Cerebellar nuclear complex (tissue), 1 donor: ENCODE measurements around the gene TMEM151B.
"Not testable (repeated sequence)": the region's sequence is repeated elsewhere in the genome, so short reads cannot be mapped to it uniquely, and the experiment has no call there.

Experiments
- DNase-seq, 2 experiments: peaks; one replicate each; lab custom pipeline; 2025; lab: John Stamatoyannopoulos, UW

TMEM151B gene

GRCh38 chr6:44304282-44305199, 34.3 kb downstream of the TMEM151B start:
- DNase-seq = no peak

DNA sequence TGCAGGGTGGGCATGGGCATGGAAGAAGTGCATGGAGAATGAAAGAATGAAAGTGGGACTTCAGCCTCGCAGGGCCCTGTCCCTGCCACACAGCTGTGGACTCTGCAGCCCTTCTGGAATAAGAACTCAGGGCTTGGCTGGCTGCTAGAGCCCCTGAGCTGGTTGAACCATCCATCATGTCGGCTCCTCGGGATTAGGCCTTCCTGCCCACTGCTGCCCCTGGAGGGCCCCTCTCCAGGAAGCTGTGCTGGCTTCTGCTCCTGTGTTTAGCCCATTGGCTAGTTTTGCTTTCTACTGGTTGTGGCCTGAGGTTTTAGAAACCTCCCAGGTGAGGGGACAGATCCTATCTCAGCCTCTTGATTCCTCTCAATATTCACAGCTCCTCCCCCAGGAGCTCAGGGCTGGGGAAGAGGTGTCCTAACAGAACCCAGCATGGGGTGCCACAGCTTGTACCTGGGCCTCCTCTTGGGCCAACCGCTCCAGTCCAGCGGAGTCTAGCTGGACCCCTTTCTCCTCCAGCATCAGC, 35.0 kb downstream of the TMEM151B start:
- no peak for DNase-seq

DNA sequence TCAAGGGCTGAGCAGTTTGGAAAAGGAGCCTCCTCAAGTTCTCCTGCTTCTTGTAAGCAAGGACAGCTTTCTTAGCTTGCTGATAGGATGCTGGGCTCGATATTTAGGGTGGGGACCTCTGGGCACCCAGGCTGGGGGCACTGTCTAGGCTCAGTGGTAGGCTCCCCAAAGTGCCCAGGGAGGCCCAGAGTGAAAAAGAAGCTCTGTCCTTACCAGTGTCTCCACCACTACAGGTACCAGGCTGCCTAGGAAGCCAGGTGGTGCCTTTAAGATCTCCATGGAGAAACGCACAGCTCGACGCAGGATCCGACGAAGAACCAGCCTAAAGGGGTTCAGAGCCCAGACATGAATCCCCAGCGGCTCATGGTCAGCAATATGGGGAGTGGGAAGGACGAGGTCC, 36.5 kb downstream of the TMEM151B start:
- DNase-seq = no peak

GRCh38 chr6:44307217-44307616, 37.0 kb downstream of the TMEM151B start:
- DNase-seq = no peak

GRCh38 chr6:44309092-44309491, 38.8 kb downstream of the TMEM151B start:
- DNase-seq = no peak

DNA sequence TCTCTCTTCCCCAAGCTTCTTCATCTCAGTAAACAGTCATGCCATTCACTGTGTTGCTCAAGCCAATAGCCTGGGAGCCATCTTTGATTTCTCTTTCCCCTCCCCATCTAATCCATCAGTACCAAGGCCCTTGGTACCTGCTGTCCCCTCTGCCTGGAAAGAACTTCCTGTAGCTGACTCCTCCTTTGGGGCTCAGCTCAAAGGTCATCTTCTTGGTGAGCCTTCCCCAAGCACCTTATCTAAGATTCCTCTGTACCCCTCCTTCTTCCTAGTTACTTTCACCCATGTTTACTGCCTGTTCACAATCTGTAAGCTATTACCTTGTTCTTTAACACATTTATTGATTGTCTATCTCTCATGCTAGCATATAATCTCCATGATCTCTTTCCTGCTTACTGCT, 39.4 kb downstream of the TMEM151B start:
- no peak for DNase-seq

GRCh38 chr6:44310241-44310640, 40.0 kb downstream of the TMEM151B start:
- no peak for DNase-seq

- no peak for DNase-seq
These were observed 41.1 kb downstream of the TMEM151B start for GRCh38 chr6:44311304-44311703.

DNA sequence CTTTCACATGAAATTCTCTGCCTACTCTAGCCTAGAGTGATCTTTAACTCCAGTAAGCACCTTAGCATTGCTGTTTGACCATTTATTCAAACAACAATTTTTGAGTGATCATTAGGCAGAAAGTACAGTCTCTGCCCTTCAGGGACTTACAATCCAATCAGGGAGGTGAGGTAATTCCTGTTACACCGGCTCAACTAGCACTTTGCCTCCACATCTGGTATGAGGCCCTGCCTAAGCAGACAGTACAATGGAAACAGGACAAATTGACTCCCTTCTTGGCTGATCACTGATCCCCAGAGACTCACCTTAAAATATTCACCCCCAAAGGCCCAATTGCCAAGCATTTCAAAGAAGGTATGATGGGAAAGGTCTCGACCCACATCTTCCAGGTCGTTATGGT, 41.5 kb downstream of the TMEM151B start:
- DNase-seq = no peak

DNA sequence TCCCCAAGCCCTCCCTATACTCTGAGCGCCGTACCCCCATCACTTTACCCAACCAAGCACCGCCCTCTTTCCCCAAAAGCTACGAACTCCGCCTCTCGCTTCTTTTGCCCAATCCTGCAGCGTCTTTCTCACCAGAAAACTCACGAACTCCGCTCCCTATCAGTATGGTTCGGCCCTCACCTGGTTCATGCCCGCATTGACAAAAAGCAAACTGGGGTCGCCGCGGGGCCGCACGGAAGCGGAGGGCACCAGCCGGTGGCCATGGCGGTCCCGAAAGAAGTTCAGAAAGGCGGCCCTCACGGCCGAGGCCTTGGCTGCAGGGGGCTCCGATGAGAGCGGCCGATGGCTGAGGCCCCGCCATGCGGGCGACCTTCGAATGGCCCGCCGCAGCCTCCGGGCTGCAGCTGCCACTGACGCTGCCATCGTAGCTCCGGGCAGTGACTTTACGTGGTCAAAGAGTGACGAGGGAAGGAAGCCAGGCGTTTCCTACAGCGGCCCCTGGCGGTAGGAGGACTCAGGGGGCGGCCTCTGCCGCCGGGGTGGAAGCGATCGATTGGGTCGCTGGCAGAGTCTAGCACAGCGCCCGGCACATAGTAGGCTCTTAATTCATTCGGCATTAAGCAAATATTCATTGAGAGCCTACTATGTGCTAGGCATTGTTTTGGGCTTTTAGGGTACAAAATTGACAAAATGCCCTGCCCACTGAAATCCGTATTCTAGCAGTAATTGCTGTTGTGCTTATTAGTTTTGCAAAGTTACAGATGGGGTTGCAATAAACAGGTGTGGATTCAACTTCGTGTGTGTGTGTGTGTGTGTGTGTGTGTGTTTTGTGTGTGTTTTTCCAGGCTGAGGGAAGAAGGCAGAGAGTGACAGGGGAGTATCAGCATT, 42.9 kb downstream of the TMEM151B start, which contains the start of gene AARS2:
AARS2 (minus strand) TSS at position 447 of the 888 bp plus-strand sequence; CDS start at position 423, 24 bp downstream.
- DNase-seq = peak in 1 of 2 experiments; percentile 71

DNA sequence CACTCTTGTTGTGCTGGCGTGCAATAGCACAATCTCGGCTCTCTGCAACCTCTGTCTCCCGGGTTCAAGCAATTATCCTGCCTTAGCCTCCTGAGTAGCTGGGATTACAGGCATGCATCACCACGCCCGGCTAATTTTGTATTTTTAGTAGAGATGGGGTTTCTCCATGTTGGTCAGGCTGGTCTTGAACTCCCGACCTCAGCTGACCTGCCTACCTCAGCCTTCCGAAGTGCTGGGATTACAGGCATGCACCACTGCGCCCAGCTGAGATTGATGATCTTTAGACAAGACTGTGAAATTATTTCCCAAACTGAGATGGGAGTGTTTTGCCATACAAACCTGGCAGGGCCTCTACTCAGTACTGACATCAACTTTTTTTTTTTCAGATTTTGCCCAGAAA, 44.4 kb downstream of the TMEM151B start:
- not testable (repeated sequence) for DNase-seq

DNA sequence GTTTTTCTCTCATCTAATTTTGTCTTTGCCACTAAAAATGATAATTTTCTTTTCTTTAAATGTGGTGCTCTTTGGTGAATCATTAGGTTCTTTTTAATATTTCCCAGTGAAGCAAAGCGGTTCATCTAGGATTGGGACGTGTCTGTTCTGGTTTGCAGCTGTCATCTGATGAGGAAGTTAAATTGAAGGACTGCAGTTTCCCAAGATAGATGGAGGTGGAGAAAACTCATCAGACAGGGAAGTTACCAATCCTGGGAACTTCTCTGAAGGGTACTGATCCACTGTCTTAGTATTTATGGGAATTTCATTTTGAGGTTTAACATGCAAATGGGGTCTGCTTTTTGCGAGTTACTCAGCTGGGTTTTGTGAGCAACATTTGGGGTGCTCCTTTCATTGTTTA, 45.3 kb downstream of the TMEM151B start:
- DNase-seq = no peak

DNA sequence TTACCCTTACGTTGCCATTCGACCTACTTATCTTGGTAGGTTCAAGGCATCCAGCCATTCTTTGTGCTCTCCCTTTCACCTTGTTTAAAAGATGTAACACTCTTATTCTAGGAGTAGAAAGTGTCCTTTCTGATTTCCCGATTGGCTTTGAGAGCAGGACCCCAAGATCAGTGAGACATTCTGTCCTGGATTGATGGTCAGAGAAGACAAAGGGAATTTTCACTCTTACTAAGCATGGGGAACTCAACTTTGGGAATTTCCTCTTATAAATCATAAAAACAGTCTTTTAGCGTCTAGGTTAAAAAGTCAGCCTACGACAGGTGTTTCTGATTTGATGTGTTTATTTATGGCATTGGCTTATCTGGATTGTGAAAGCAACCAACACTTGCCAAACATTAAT, 45.7 kb downstream of the TMEM151B start:
- no peak for DNase-seq

GRCh38 chr6:44316481-44316880, 46.2 kb downstream of the TMEM151B start:
- no peak for DNase-seq

DNA sequence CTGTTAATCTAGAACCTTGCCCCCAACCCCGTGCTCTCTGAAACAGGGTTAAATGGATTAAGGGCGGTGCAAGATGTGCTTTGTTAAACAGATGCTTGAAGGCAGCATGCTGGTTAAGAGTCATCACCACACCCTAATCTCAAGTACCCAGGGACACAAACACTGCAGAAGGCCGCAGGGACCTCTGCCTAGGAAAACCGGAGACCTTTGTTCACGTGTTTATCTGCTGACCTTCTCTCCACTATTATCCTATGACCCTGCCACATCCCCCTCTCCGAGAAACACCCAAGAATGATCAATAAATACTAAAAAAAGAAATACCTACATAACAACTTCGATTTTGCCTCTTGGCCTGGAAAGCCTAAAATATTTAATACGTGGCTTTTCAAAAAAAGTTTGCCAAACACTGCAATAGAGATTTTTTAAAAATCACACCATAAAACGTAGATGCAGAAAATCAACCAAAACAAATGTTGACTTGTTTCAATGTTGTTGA, 46.9 kb downstream of the TMEM151B start:
- DNase-seq = not testable (repeated sequence)

DNA sequence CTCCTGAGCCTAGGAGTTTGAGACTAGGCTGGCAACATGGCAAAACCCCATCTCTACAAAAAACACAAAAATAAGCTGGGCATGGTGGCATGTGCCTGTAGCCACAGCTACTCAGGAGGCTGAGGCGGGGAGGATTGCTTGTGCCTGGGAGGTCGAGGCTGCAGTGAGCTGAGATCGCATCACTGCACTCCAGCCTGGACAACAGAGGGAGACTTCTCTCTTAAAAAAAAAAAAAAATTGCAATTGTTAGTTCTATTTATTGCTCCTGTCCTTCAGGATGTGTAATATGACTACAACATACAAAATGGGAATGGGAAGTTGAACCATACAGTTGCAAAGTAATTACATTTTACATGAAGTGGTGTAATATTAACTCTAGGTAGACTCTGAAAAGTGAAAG, 51.0 kb downstream of the TMEM151B start:
- no peak for DNase-seq

- DNase-seq = no peak
These were observed 56.8 kb downstream of the TMEM151B start for GRCh38 chr6:44327096-44327495.

DNA sequence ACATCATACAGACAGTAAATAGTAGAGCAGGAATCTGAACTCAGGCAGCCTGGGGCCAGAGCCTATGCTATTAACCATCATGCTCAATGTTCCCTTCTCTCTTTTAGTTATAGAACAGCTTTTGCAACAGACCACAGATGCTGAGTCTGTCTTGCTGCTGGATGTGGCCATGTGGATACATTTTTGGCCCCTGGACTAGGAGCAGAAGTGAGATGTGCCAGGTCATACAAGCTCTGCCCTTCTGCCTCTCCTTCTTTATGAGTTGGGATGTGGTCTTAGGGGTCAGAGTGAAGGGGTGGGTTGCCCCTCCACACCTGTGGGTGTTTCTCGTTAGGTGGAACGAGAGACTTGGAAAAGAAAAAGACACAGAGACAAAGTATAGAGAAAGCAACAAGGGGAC, 57.5 kb downstream of the TMEM151B start:
- no peak for DNase-seq

- not testable (repeated sequence) for DNase-seq
These were observed 58.0 kb downstream of the TMEM151B start for GRCh38 chr6:44328203-44328602.

- DNase-seq = no peak
These were observed 59.6 kb downstream of the TMEM151B start for GRCh38 chr6:44329858-44330257.

DNA sequence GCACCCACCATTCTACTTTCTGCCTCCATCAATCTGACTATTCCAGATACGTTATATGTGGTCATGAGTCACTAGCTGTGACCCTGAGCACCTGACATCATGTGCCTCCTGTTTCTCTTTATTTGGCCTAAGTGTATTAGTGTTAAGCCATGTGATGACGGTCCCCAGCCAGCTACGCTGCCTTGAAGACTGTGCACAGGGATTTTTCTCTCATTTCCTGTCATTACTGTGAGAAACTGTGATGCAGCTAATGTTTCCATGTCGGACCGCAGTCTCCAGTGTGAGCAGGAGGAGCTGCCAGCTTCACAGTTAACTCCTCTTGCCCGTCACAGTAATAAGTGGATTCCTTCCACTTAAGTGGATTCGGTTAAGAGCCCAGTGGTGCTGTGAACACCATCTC, 62.3 kb downstream of the TMEM151B start:
- no peak for DNase-seq

GRCh38 chr6:44333273-44333919, 63.1 kb downstream of the TMEM151B start:
- DNase-seq = no peak
